Measurements from ENCODE around the gene CHRNA4.

The CHRNA4 gene

DNA sequence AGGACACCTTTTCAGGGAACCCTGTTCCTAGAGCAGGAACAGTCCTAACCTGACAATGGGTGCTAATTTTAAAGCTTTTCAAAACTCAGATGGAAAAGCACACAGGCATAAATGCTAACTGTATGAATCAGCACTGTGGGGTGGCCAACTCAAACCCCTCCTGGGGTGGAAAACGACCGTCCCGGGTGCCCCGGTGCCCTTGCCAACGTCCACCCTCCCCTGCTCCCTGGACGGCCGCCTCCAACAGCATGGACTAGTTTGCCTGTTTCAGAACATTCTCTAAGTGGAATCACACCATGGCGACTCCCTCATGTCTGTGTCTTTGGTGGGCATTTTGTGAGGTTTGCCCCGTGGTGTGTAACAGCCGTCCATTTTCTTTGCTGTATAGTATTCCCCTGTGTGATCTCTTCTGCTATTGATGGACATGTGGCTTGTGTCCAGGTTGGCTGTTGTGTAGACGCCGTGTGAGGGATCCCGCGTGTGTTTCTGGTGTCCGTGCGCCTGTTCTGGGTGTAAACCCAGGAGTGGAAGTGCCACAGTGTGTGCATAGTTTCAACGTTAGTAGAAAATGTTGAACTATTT is 62.3 kb downstream of the CHRNA4 start:
- Mint-ChIP-seq H3K27ac (no peak overlapping the region), H3K36me3 (no peaks in the 10 kb centered on the region), H3K4me1 (no peaks in the 10 kb centered on the region), H3K9me3 (peaks cover 8% of the 10 kb centered on the region), H3K27me3 (peaks cover 84% of the 10 kb centered on the region), H3K4me3 (no peak overlapping the region)
- no peak for ATAC-seq

DNA sequence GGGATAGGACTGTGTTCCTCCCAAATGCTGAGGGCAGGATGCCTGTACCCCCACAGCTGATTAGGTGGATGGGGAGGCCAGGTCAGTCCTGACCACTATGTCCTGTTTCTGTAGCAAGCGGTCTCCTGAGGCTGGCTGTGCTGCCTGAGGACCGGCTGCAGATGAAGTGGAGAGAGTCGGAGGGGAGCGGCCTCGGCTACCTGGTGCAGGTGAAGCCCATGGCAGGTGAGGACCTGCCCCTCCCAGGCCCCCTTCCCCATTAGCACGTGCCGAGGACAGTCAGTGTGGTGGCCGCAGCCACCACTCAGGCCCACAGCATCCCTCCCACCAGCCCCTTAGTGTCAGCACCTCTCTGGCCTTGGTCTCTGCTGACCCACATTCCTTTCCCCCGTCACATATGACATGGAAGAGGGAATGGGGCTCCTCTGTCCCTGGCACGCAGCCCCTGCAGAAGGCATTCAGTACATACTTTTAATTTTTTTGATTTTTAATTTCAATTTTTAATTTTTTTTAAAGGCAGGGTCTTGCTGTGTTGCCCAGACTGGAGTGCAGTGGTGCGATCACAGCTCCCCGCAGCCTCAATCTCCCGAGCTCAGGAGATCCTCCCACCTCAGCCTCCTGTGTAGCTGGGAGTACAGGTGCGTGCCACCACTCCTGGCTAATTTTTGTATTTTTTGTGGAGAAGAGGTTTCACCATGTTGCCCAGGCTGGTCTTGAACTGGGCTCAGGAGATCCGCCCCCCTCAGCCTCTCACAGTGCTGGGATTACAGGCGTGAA is 63.2 kb downstream of the CHRNA4 start:
- H3K9me3 Mint-ChIP-seq: peaks cover 8% of the 10 kb centered on the region
- H3K36me3 Mint-ChIP-seq: no peaks in the 10 kb centered on the region
- peaks cover 91% of the 10 kb centered on the region for H3K27me3 Mint-ChIP-seq
- ATAC-seq: no peak
- no peak overlapping the region for H3K27ac Mint-ChIP-seq
- H3K4me1 Mint-ChIP-seq: no peaks in the 10 kb centered on the region
- H3K4me3 Mint-ChIP-seq: no peak overlapping the region

DNA sequence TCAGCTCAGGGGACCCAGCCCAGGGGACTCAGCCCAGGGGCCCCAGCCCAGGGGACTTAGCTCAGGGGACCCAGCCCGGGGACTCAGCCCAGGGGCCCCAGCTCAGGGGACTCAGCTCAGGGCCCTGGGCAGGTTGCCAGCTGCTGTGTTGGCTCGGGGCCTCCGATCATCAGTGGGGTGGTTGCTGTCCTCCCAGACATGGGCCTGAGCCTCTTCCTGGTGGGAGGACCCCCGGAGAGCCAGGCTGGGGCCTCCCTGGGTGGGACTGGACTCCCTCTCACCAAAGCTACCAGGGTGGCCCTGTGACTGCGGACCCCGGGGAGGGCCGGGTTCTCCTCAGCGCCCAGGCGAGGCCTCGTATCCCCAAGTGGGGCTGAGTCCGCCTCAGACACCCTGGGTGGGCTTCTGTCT is 63.8 kb downstream of the CHRNA4 start:
- peaks cover 91% of the 10 kb centered on the region for H3K27me3 Mint-ChIP-seq
- no peak overlapping the region for H3K27ac Mint-ChIP-seq
- H3K4me1 Mint-ChIP-seq: no peaks in the 10 kb centered on the region

DNA sequence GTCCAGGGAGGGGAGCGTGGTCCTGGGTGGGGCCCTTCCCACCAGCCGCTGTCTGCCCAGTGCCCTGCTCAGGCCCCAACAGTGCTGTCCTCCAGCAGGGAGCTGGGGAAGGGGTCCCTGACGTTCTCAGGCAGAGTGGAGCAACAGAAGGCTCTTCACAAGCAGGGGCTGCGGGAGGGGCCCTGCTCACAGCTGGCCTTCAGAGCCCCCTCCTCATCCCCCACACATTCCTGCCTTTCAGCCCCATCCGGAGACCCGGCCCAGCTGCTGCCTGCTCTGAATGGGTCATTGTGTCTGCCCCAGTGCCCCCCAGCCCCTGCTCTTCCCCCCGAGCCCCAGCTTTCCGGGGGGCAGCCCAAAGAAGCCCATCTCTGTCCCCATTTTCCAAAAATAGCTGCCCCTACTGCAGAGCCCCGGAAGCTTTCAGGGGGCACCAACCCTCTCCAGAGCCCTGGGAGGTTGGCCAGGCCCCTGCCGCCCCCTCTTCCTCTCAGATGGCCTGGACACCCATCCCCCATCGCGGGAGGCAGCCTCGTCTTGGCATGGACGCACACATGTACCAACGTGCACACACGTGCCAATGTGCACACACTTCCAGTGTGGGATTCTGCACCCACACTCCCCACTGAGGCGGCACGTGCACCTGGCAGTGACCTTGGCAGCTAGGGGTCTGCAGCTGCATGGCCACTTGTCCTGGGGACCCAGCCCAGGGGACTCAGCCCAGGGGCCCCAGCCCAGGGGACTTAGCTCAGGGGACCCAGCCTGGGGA is 64.4 kb downstream of the CHRNA4 start:
- Mint-ChIP-seq H3K4me3 (no peak overlapping the region), H3K36me3 (no peaks in the 10 kb centered on the region)
- ATAC-seq: no peak

More for the DNA sequence above, 63.8 kb downstream of the CHRNA4 start:
- H3K9me3 Mint-ChIP-seq: peaks cover 8% of the 10 kb centered on the region
- H3K36me3 Mint-ChIP-seq: no peaks in the 10 kb centered on the region
- no peak for ATAC-seq
- no peak overlapping the region for H3K4me3 Mint-ChIP-seq

DNA sequence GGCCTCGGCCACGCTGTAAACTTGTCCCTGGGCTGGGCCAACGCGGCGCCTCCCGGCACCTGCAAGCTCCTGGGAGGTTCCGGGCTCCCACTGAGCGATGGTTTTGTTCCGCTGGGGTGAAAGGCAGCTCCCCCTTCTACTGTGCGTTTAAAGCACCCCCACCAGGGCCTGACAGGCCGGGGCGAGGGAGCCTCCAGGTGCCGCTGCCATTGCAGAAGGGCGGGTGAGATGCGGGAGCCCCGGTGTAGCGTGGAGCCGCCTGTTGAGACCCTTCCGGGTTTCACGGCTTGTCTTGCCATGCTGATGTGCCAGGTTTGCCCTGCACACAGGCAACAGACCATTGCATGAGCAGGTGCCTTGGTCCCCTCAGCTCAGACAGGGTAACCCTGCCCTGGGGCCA is 65.3 kb downstream of the CHRNA4 start:
- H3K36me3 Mint-ChIP-seq: no peaks in the 10 kb centered on the region
- H3K27me3 Mint-ChIP-seq: peaks cover 82% of the 10 kb centered on the region
- ATAC-seq: no peak
- H3K9me3 Mint-ChIP-seq: peaks cover 4% of the 10 kb centered on the region
- H3K4me1 Mint-ChIP-seq: peaks cover 2% of the 10 kb centered on the region
- H3K27ac Mint-ChIP-seq: no peak overlapping the region
- no peak overlapping the region for H3K4me3 Mint-ChIP-seq

More for the DNA sequence above, 64.4 kb downstream of the CHRNA4 start:
- H3K9me3 Mint-ChIP-seq: peaks cover 8% of the 10 kb centered on the region
- no peaks in the 10 kb centered on the region for H3K4me1 Mint-ChIP-seq
- H3K27ac Mint-ChIP-seq: no peak overlapping the region
- H3K27me3 Mint-ChIP-seq: peaks cover 91% of the 10 kb centered on the region

DNA sequence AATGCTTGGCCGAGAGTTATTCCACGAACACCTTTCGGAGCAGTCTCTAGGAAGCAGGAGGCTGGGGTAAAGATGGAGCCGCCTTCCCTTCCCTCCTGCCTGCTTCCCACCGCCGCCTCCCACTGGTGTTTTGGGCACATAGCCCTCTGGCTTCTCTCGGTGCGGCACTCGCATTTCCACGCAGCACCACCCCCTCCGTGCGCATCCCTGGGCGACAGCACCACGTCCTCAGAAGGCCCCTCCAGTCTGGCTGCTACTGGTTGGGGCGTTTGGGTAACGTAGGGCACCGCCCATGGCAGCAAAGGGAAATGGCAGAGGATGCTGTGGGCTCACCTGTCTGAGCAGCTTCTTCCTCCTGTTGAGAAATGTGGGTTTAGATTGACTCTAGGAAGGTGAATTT is 65.7 kb downstream of the CHRNA4 start:
- Mint-ChIP-seq H3K9me3 (peaks cover 4% of the 10 kb centered on the region), H3K4me1 (peaks cover 6% of the 10 kb centered on the region), H3K4me3 (no peak overlapping the region), H3K27me3 (peaks cover 78% of the 10 kb centered on the region), H3K27ac (no peak overlapping the region), H3K36me3 (no peaks in the 10 kb centered on the region)
- no peak for ATAC-seq

DNA sequence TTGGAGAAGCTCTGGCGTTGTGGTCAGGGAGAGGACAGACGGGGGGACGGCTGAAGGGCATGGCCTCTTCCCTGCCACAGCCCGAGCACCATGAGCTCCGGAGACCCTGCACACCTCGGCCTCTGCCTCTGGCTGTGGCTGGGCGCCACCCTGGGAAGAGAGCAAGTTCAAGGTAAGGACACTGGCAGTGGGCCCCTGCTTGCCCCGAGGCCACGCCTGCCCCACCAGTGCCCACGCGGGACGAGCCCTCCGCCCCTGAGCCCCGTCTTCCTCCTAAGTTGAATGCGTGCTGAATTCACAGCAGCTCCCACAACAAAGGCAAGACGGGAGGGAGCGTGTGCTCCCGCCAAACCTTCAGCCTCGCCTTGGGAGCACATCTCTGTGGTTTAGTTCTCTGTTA is 66.1 kb downstream of the CHRNA4 start:
- Mint-ChIP-seq H3K4me1 (peaks cover 6% of the 10 kb centered on the region), H3K27me3 (peaks cover 74% of the 10 kb centered on the region), H3K9me3 (peaks cover 4% of the 10 kb centered on the region), H3K36me3 (no peaks in the 10 kb centered on the region), H3K27ac (no peak overlapping the region), H3K4me3 (no peak overlapping the region)
- ATAC-seq: no peak

DNA sequence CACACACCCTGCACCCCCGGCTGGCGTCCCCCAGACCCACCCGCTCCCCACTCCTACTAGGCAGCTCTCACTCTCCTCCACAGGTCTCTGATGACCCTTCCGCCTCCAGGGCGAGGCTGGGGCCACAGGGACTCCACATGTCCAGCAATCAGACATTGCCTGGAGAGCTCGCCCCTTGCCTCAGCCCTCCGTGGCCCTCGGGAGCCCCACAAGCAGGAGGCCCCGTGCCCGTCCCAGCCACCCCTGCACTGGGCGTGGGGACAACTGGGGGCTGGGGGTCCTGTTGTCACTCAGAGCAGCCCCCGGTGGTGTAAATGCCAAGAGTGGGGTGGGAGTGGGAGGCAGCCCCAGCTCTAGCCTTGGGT is 66.6 kb downstream of the CHRNA4 start:
- no peak overlapping the region for H3K27ac Mint-ChIP-seq
- no peak overlapping the region for H3K4me3 Mint-ChIP-seq
- H3K36me3 Mint-ChIP-seq: no peaks in the 10 kb centered on the region
- H3K4me1 Mint-ChIP-seq: peaks cover 6% of the 10 kb centered on the region
- H3K9me3 Mint-ChIP-seq: peaks cover 4% of the 10 kb centered on the region
- H3K27me3 Mint-ChIP-seq: peaks cover 73% of the 10 kb centered on the region
- ATAC-seq: no peak

DNA sequence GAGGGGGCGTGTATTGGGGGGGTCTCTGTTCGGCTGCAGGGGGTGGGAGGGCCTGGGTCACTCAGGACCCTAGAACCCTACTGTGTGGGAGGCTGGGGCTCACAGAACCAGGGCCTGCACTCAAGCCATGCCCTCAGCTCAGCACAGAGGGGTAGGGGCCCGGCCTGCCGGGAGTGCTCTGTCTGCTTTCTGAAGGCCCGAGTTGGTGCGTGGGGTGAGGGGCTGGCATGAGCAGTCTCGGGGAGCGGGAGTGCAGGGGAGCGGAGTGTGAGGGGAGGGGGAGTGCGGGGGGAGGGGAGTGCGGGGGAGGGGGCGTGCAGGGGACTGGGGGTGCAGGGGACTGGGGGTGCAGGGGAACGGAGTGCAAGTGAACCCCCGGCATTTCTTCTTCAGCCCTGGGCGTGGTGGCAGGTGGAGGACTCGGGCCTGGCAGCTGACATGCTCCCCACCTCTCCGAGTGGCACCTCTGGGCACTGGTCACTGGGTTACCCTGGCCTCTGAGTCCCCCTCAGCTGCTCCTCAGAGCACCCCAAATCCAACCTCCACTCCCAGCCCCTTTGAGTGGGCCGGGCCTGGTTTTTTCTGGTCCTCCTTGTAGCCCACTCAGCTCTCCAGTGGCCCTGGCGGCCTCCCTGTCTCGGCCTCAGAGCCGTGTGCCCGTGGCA is 67.1 kb downstream of the CHRNA4 start:
- ATAC-seq: no peak
- Mint-ChIP-seq H3K27ac (no peak overlapping the region), H3K9me3 (peaks cover 3% of the 10 kb centered on the region), H3K4me1 (peaks cover 6% of the 10 kb centered on the region), H3K4me3 (no peak overlapping the region), H3K27me3 (peaks cover 68% of the 10 kb centered on the region), H3K36me3 (peaks cover 2% of the 10 kb centered on the region)

DNA sequence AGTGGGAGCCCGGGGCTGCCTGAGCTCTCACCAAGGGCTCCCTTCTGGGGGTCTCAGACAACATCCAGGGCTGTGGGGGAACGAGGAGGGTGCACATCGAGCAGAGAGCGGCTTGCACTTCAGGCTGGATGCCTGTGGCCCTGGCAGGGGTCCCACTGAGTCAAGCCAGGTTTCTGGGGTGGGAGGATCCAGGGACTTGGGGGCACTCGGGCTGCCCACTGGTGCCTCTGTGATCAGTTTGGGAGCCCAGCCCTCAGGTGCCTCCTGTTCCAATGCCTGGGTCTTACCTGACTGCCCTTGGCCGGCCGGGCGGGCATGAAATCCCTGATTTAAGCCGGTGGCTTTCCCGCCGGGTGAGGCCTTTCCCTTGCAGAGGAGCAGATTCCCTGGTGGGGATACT is 67.7 kb downstream of the CHRNA4 start:
- Mint-ChIP-seq H3K9me3 (no peaks in the 10 kb centered on the region), H3K27ac (no peak overlapping the region), H3K4me3 (no peak overlapping the region), H3K4me1 (peaks cover 6% of the 10 kb centered on the region), H3K27me3 (peaks cover 62% of the 10 kb centered on the region), H3K36me3 (peaks cover 7% of the 10 kb centered on the region)
- no peak for ATAC-seq
